GM18505 (cell line): ENCODE results near the gene OTUD5.
A peak's percentile ranks its signal among the peaks of the same experiment; 100 is the strongest.

Experiments used
- ATAC-seq: cut with Tn5 transposase; IDR thresholded peaks from one replicate; pipeline ENCODE4 v1.9.1; 2021; ENCODE audit not compliant: unreplicated experiment
- POLR2A ChIP-seq: IDR thresholded peaks from 4 replicates; pipeline ENCODE4 v1.6.1; 2011; ENCODE audit warnings: borderline replicate concordance; ENCODE audit not compliant: insufficient read depth, insufficient read length; ENCODE audit errors: extremely low read depth

Gene OTUD5

GRCh38 chrX:48966796-48967579 is 9.6 kb upstream of the OTUD5 start:
- no peak for TF ChIP-seq POLR2A
- ATAC-seq, result no peak

- TF ChIP-seq POLR2A, result no peak
- ATAC-seq, result no peak
Measured at GRCh38 chrX:48965959-48966358, 8.6 kb upstream of the OTUD5 start.

- no peak for TF ChIP-seq POLR2A
- ATAC-seq, result no peak
Measured at GRCh38 chrX:48961585-48962091, 4.2 kb upstream of the OTUD5 start.

GRCh38 chrX:48960291-48960690 is 2.9 kb upstream of the OTUD5 start:
- no peak for TF ChIP-seq POLR2A
- ATAC-seq, result no peak

- no peak for TF ChIP-seq POLR2A
- no peak for ATAC-seq
Measured at GRCh38 chrX:48958635-48959094, 1.3 kb upstream of the OTUD5 start.

- peak; percentile 28 for TF ChIP-seq POLR2A
- peak; percentile 73 for ATAC-seq
Measured at GRCh38 chrX:48957827-48958634, 624 bp upstream of the OTUD5 start.

- no peak for ATAC-seq
- TF ChIP-seq POLR2A, result no peak
Measured at GRCh38 chrX:48956728-48957414, 536 bp downstream of the OTUD5 start.

- TF ChIP-seq POLR2A, result no peak
- ATAC-seq, result no peak
Measured at GRCh38 chrX:48948589-48948988, 8.8 kb downstream of the OTUD5 start.

GRCh38 chrX:48945517-48946348 is 11.7 kb downstream of the OTUD5 start:
- no peak for ATAC-seq
- TF ChIP-seq POLR2A, result no peak

GRCh38 chrX:48942895-48943294 is 14.5 kb downstream of the OTUD5 start:
- ATAC-seq, result no peak
- TF ChIP-seq POLR2A, result no peak

- ATAC-seq, result no peak
- TF ChIP-seq POLR2A, result no peak
Measured at GRCh38 chrX:48940404-48940955, 16.9 kb downstream of the OTUD5 start.
